Measurements from ENCODE around the gene URI1. TPM values are rescaled to one million over a fixed set of nuclear protein-coding genes. Genes with fewer than 3 reads are reported as not detected.

Gene URI1
- total RNA-seq, 2 experiments from 2014 or later = 48.3 to 60.8 TPM

GRCh38 chr19:30062907-30063649, 121.0 kb downstream of the URI1 start:
- ATAC-seq = no peak
- no peak for DNase-seq
- CTCF ChIA-PET = no interaction called here
- no peak overlapping the region for H3K4me3 Mint-ChIP-seq
- H3K27me3 Mint-ChIP-seq = no peaks in the 10 kb centered on the region
- H3K9me3 Mint-ChIP-seq (ENCODE audit: low read depth) = no peaks in the 10 kb centered on the region
- no peaks in the 10 kb centered on the region for H3K36me3 Mint-ChIP-seq
- H3K27ac Mint-ChIP-seq = no peak overlapping the region
- peaks cover 4% of the 10 kb centered on the region for H3K4me1 Mint-ChIP-seq

GRCh38 chr19:30063650-30064347, 121.8 kb downstream of the URI1 start:
- Mint-ChIP-seq H3K9me3 (ENCODE audit: low read depth) (no peaks in the 10 kb centered on the region), H3K4me1 (peaks cover 4% of the 10 kb centered on the region), H3K36me3 (no peaks in the 10 kb centered on the region), H3K27me3 (no peaks in the 10 kb centered on the region), H3K4me3 (no peak overlapping the region), H3K27ac (no peak overlapping the region)
- DNase-seq = no peak
- CTCF ChIA-PET = no interaction called here
- no peak for ATAC-seq

GRCh38 chr19:30064348-30064699, 122.3 kb downstream of the URI1 start:
- ATAC-seq = no peak
- Mint-ChIP-seq H3K36me3 (no peaks in the 10 kb centered on the region), H3K4me3 (no peak overlapping the region), H3K9me3 (ENCODE audit: low read depth) (no peaks in the 10 kb centered on the region), H3K4me1 (peaks cover 4% of the 10 kb centered on the region), H3K27me3 (no peaks in the 10 kb centered on the region), H3K27ac (no peak overlapping the region)
- CTCF ChIA-PET = no interaction called here
- no peak for DNase-seq

GRCh38 chr19:30064771-30065494, 122.9 kb downstream of the URI1 start:
- DNase-seq (no peak), ATAC-seq (no peak)
- no peaks in the 10 kb centered on the region for H3K27me3 Mint-ChIP-seq
- no peaks in the 10 kb centered on the region for H3K9me3 Mint-ChIP-seq (ENCODE audit: low read depth)
- no peak overlapping the region for H3K4me3 Mint-ChIP-seq
- peaks cover 4% of the 10 kb centered on the region for H3K4me1 Mint-ChIP-seq
- H3K36me3 Mint-ChIP-seq = no peaks in the 10 kb centered on the region
- CTCF ChIA-PET = no interaction called here
- no peak overlapping the region for H3K27ac Mint-ChIP-seq

- Mint-ChIP-seq H3K4me1 (peaks cover 4% of the 10 kb centered on the region), H3K36me3 (no peaks in the 10 kb centered on the region), H3K27ac (no peak overlapping the region), H3K9me3 (ENCODE audit: low read depth) (no peaks in the 10 kb centered on the region), H3K4me3 (no peak overlapping the region), H3K27me3 (no peaks in the 10 kb centered on the region)
- ATAC-seq (no peak), DNase-seq (no peak)
- CTCF ChIA-PET = no interaction called here
Observed at GRCh38 chr19:30065680-30066606, 123.9 kb downstream of the URI1 start.

Other genes with a start within 250 kb of the URI1 start
- 10 to 100 TPM; 43.6 to 44.1 TPM for gene C19orf12, start 227.0 kb upstream of the URI1 start, total RNA-seq
- gene CCNE1, start 130.2 kb upstream of the URI1 start, total RNA-seq = 10 to 100 TPM; 27.4 to 28.6 TPM